A204.1 (cell line): ENCODE results near the gene ATG7.

Experiments used
- FAIRE-seq: peaks from 2 replicates; lab custom pipeline; 2012; peaks lifted over from hg19 to GRCh38; lab: Jason Lieb, UNC

ATG7 gene, protein sequence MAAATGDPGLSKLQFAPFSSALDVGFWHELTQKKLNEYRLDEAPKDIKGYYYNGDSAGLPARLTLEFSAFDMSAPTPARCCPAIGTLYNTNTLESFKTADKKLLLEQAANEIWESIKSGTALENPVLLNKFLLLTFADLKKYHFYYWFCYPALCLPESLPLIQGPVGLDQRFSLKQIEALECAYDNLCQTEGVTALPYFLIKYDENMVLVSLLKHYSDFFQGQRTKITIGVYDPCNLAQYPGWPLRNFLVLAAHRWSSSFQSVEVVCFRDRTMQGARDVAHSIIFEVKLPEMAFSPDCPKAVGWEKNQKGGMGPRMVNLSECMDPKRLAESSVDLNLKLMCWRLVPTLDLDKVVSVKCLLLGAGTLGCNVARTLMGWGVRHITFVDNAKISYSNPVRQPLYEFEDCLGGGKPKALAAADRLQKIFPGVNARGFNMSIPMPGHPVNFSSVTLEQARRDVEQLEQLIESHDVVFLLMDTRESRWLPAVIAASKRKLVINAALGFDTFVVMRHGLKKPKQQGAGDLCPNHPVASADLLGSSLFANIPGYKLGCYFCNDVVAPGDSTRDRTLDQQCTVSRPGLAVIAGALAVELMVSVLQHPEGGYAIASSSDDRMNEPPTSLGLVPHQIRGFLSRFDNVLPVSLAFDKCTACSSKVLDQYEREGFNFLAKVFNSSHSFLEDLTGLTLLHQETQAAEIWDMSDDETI

DNA sequence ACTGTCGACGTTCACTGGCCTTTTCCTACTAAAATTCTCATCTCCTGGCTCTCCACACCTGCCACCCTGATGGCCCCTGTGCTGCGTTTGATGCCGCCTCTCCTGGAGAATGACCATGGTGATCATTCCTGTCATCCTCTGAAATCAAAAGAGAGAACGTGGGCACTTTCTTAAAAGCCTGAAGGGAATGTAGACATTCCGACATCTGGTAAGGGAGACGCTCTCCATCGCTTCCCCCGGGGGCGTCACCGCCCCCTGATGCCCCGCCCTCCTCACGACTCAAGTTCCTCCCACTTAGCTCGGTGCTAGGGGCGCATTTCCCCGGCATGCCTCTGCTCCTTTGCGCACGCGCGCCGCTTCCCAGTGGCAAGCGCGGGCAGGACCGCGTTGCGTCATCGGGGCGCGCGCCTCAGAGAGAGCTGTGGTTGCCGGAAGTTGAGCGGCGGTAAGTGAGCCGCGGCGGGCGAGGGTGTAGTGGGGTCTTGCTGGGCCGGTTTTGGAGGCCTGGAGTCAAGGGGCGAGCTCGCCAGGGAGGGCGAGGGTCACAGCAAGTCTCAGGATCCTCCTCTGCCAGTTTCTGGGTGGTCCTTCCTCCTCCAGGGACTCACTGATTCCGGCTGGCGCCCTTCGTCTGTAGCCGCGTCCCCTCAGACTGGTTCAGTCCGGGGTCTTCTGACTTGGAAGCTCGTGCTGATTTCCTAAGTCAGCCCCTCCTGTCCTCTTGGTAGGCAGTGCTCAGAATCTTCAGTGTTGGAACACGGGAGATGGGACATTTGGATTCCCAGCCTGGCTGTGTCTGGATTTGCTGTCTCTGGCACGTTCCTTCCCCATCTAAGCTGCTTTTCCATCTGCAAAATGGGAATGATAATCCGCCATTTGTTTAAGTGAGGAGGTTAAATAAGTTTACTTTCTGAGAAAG is at the start of gene ATG7:
Gene ATG7 (plus strand): TSS at position 412 of the 919 bp plus-strand sequence. CDS start 26,299 bp downstream, outside the sequence.
- FAIRE-seq: no peak

GRCh38 chr3:11224010-11224409 is 48.2 kb upstream of the ATG7 start:
- no peak for FAIRE-seq

DNA sequence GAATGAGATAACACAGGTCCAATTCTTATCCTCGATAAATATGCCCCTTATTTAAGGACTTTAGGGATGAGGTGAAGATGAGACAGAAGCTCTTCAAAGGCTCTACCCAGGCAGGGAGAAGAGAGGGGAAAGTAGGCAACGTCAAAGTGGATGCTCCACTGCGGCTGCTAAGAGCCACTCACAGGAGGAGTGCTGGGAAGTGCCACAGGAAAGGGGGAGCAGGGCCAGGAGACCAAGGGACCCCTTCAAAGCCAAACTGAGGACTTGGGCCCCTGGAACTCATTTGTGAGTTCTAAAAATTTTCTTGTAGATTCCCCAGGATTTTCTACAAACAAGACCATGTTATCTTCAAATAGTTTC is 47.3 kb upstream of the ATG7 start:
- FAIRE-seq: no peak

GRCh38 chr3:11226042-11226370 is 46.2 kb upstream of the ATG7 start:
- no peak for FAIRE-seq

- FAIRE-seq: no peak
Observed at GRCh38 chr3:11228041-11228440, 44.2 kb upstream of the ATG7 start.

GRCh38 chr3:11230125-11230524 is 42.1 kb upstream of the ATG7 start:
- FAIRE-seq: no peak

- FAIRE-seq: no peak
Observed at GRCh38 chr3:11230832-11231231, 41.4 kb upstream of the ATG7 start.

DNA sequence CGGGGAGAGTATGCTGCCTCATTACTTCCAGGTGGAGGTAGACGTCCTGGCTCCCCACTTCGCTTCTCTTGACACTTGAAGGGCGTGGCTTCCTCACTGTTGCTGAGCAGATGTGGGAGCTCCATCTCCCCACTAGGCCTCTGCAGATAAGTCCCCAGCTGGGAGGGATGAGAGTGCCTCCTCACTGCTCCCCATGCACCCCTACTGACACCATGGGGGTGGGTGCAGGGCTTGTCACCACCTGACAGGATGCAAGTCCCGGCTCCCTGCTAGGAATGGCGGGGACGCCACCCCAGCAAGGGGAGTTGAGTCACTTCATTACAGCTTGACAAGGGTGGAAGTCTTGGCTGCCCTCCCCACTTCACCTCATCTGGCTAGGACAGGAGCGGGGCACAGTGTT is 36.8 kb upstream of the ATG7 start:
- FAIRE-seq: no peak

DNA sequence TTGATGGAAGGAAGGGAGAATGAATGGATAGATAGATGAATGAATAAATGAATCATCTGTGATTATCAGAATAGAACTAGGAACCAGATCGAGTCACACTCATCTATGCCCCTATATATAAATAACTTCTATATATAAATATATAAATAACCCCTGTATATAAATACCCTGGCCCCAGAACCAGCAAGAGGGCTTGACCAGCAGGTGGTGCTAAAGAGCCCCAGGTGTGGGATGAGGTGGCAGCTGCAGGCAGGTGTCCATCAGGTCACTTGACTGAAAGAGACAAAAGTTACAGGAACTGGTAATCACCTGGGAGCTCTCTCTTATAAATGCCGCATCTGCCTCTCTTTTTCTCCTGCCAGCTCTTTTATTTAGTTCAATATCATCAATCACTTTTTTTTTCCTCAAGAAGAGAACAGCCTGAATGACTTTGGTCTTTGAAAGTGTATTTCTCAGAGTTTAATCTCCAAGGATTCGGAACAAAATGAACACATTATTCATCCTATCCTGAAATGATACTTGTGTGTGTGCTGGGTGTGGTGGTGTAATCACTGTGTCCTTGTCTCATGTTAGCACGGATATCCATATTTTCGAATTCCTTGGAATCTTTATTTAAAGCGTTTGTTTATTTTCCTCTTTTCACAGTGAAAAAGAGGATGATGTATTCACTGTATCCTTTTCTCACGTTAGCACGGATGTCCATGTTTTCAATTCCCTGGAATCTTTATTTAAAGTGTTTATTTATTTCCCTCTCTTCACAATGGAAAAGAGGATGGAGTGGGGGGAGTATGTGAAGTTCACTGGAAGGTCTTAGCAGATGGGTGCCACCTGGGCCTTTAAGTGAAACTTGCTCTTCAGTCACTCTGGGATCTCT is 35.4 kb upstream of the ATG7 start:
- FAIRE-seq: no peak

DNA sequence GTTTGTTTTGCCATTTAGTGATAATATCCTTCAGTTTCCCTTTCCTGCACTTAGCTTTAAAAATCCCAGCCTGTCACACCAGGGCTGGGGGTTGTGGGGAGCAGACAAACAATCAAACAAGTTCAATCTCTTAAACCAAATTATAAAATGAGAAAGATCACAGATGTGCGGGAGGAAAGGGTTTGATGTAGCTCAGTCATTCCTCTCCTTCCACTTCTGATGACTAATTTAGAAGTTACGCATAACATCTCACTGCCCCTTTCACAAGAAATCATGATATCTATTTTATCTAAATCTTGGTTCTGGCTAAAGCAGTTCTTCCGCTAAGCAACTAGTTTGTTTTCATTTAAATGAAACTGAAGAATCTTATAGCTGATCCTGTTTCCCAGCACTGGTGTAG is 34.1 kb upstream of the ATG7 start:
- no peak for FAIRE-seq

DNA sequence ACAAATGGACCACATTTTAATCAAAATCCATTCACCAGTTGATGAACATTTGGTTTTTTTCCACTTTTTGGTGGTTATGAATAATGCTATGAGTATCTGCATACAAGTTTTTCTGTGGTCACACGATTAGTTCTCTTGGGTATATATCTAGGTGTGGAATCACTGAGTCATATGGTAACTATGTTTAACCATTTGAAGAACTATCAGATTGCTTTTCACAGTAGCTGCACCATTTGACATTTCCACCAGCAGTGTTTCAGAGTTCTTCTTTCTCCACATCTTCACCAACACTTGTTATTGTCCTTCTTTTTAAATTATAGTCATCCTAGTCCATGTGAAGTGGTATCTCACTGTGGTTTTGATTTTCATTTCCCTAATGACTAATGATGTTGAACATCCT is 33.3 kb upstream of the ATG7 start:
- no peak for FAIRE-seq

DNA sequence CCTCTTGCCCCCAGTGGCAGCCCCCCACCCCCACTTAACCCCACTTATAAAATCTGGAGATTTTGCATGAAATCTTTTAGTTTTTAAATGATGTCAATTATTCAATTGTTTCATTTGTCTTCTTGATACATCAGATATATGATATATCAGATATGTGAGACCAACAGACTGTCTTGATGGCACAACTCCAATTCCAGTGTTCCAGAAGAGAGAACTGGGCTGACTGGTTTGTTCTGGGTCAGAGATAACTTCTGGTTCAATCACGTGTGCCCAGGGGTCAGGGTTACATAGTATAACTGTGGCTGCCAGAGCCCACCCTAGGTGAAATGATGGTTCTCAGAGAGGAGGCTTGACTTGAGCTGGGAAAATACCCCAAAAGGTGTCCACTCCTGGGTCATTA is 32.4 kb upstream of the ATG7 start:
- FAIRE-seq: no peak

DNA sequence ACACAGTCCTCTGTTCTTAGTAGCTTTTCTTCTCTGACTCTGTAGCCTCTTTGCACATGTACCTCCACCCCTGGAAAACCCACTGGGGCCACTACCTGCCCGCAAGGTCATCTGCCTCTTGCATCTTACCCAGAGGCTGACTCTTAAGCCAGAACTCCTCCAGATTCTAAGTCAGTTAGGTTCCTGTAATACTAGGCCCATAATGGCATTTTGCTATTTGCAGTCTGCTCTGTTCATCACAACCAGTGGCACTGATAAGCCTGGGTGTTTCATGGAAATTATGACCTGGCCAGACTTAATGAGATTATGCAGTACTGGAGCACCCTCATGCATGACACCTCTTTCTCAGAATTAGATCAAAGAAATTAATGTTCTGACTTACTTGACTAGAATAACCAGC is 31.7 kb upstream of the ATG7 start:
- FAIRE-seq: no peak

GRCh38 chr3:11244121-11244677 is 28.0 kb upstream of the ATG7 start:
- no peak for FAIRE-seq

GRCh38 chr3:11245276-11245675 is 26.9 kb upstream of the ATG7 start:
- FAIRE-seq: no peak

DNA sequence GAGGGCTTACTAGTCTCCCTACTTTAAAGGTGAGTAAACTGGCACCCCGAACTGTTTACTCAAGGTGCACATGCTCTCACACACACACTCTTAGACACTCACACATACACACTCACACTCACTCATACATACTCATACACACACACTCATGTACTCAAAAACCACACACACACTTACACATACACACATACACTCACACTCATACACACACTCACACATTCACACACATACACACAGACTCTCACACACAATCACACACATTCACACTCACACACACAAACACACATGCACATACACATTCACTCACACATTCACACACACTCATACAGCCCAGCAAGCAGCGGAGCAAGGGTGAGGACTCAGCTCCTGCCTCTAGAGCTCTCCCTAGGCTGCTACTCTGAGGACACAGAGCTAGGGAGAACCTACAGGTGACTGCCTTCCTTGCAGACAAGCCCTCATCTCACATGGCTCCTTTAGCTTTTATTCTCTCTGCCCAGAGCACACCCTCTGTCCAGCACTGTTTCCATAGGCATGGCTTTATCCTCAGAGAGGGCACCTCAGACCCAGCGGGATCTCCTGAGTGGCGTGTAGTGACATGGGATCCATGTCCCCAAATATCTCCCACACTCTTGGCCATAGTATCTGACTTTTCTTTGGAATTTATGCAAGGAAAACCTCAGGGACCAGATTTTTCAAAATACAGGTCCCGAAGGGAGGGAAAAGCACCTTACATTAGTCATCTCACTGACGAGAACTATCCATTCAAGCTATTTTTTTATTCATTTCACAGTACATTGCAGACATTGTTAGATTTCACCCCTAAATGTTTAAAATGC is 26.2 kb upstream of the ATG7 start:
- no peak for FAIRE-seq

DNA sequence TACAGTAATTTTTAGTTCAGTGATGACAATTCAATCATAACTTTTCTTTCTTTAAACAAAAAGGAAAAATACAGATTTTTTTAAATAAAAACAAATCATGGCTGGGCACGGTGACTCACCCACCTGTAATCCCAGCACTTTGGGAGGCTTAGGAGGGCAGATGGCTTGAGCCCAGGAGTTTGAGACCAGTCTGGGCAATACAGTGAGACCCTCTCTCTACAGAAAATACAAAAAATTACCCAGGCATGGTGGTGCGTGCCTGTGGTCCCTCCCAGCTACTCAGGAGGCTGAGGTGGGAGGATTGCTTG is 25.6 kb upstream of the ATG7 start:
- FAIRE-seq: no peak

DNA sequence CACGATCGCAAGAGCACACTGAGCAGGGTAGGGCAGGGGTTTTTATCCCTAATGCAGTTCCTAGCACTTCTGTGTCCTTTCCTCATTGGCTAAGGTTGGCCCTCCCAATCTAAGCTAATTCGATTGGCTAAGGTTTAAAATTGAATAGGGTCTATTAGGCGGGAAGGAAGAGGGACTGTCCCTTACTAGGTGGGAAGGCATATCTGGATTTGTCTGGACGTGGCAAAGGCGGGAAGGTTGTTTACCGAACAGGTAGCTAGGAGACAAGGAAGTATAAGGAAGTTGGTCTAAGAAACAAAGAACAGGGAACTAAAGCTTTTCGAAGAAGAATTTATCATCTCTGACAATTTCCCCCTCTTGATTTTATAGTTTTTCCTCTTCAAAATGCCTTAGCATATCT is 24.8 kb upstream of the ATG7 start:
- no peak for FAIRE-seq

DNA sequence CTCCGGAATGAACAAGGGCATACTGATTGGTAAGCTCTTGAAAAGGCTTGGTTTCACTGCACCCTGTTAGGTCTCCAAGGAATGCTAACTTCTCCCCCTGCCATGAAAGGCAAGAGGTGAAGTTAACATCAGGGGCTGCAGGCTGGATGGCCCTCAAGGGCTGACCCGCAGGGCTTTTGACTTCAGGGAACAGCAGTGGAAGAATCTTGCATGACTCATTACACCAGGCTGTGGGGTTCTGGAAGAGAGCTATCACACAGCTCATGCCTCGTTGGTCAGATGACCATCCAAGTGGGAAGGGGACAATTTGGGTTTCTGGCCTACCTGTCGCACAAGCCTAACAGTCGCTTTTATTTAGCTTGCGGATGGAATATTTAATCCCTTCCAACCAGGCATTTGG is 23.6 kb upstream of the ATG7 start:
- no peak for FAIRE-seq

GRCh38 chr3:11250902-11251806 is 21.0 kb upstream of the ATG7 start:
- FAIRE-seq: no peak
